ENCODE results near the gene CCL24. TPM values are rescaled to one million over a fixed set of nuclear protein-coding genes. Genes with fewer than 3 reads are reported as not detected.
"Not testable (repeated sequence)": the region's sequence is repeated elsewhere in the genome, so short reads cannot be mapped to it uniquely, and the experiment has no call there.

CCL24 gene
- total RNA-seq, 1 donor from 2014 or later = not detected

GRCh38 chr7:75850235-75850634 lies 36.6 kb upstream of the CCL24 start:
- Mint-ChIP-seq H3K36me3 (ENCODE audit: low read depth) (no peaks in the 10 kb centered on the region), H3K9me3 (peaks cover 2% of the 10 kb centered on the region), H3K4me3 (no peak overlapping the region), H3K4me1 (no peaks in the 10 kb centered on the region), H3K27me3 (ENCODE audit: low read depth) (no peaks in the 10 kb centered on the region), H3K27ac (ENCODE audit: unreplicated experiment) (no peak overlapping the region)
- no peak for DNase-seq (ENCODE audit: low read depth, low spot score)
- TF ChIP-seq, protein P1, sequence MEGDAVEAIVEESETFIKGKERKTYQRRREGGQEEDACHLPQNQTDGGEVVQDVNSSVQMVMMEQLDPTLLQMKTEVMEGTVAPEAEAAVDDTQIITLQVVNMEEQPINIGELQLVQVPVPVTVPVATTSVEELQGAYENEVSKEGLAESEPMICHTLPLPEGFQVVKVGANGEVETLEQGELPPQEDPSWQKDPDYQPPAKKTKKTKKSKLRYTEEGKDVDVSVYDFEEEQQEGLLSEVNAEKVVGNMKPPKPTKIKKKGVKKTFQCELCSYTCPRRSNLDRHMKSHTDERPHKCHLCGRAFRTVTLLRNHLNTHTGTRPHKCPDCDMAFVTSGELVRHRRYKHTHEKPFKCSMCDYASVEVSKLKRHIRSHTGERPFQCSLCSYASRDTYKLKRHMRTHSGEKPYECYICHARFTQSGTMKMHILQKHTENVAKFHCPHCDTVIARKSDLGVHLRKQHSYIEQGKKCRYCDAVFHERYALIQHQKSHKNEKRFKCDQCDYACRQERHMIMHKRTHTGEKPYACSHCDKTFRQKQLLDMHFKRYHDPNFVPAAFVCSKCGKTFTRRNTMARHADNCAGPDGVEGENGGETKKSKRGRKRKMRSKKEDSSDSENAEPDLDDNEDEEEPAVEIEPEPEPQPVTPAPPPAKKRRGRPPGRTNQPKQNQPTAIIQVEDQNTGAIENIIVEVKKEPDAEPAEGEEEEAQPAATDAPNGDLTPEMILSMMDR (conservative IDR thresholded peaks at IDR 0.05) = no peak

GRCh38 chr7:75849573-75849972 lies 36.0 kb upstream of the CCL24 start:
- no peaks in the 10 kb centered on the region for H3K36me3 Mint-ChIP-seq (ENCODE audit: low read depth)
- no peak for DNase-seq (ENCODE audit: low read depth, low spot score)
- no peak overlapping the region for H3K4me3 Mint-ChIP-seq
- H3K27ac Mint-ChIP-seq (ENCODE audit: unreplicated experiment) = no peak overlapping the region
- H3K9me3 Mint-ChIP-seq = peaks cover 2% of the 10 kb centered on the region
- H3K4me1 Mint-ChIP-seq = no peaks in the 10 kb centered on the region
- H3K27me3 Mint-ChIP-seq (ENCODE audit: low read depth) = no peaks in the 10 kb centered on the region
- TF ChIP-seq, protein P1 (conservative IDR thresholded peaks at IDR 0.05) = no peak

DNA sequence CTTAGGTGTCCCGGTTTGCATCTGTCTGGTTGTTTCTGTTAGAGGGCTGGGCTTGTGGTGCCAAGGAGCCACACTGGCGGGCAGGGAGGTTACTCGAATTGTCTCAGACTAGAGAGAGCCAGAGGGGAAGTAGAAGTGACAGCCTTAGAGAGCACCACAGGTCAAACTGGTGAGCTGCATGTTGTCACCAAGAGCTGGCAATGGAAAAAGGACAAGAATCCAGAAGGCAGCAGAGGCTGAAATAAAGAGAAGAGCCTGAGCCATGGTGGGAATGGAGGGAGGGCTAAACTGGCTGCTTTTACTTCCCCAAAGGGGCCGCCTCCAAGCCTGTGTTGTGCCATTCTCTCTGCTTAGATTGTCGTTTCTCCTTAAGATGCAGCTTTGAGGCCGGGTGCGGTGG lies 34.1 kb upstream of the CCL24 start:
- no peak overlapping the region for H3K4me3 Mint-ChIP-seq
- H3K9me3 Mint-ChIP-seq = no peaks in the 10 kb centered on the region
- no peaks in the 10 kb centered on the region for H3K36me3 Mint-ChIP-seq (ENCODE audit: low read depth)
- no peaks in the 10 kb centered on the region for H3K27me3 Mint-ChIP-seq (ENCODE audit: low read depth)
- no peak for DNase-seq (ENCODE audit: low read depth, low spot score)
- peak overlapping the region; percentile 28 for H3K27ac Mint-ChIP-seq (ENCODE audit: unreplicated experiment)
- TF ChIP-seq, protein P1 (conservative IDR thresholded peaks at IDR 0.05) = no peak
- peaks cover 4% of the 10 kb centered on the region for H3K4me1 Mint-ChIP-seq

- not testable (repeated sequence) for H3K36me3 Mint-ChIP-seq (ENCODE audit: low read depth); H3K27ac Mint-ChIP-seq (ENCODE audit: unreplicated experiment); H3K9me3 Mint-ChIP-seq; H3K27me3 Mint-ChIP-seq (ENCODE audit: low read depth); DNase-seq (ENCODE audit: low read depth, low spot score); H3K4me3 Mint-ChIP-seq; H3K4me1 Mint-ChIP-seq
Measured at GRCh38 chr7:75845132-75845531, 31.5 kb upstream of the CCL24 start.

- Mint-ChIP-seq H3K27me3 (ENCODE audit: low read depth) (no peaks in the 10 kb centered on the region), H3K4me3 (no peak overlapping the region), H3K4me1 (peaks cover 9% of the 10 kb centered on the region), H3K36me3 (ENCODE audit: low read depth) (no peaks in the 10 kb centered on the region), H3K27ac (ENCODE audit: unreplicated experiment) (no peak overlapping the region), H3K9me3 (no peaks in the 10 kb centered on the region)
- TF ChIP-seq, protein P1 (conservative IDR thresholded peaks at IDR 0.05) = no peak
- DNase-seq (ENCODE audit: low read depth, low spot score) = no peak
Measured at GRCh38 chr7:75844158-75844557, 30.6 kb upstream of the CCL24 start.

- Mint-ChIP-seq H3K4me3 (no peak overlapping the region), H3K27ac (ENCODE audit: unreplicated experiment) (no peak overlapping the region), H3K9me3 (no peaks in the 10 kb centered on the region), H3K36me3 (ENCODE audit: low read depth) (no peaks in the 10 kb centered on the region), H3K4me1 (peaks cover 9% of the 10 kb centered on the region), H3K27me3 (ENCODE audit: low read depth) (no peaks in the 10 kb centered on the region)
- TF ChIP-seq, protein P1 (conservative IDR thresholded peaks at IDR 0.05) = no peak
- DNase-seq (ENCODE audit: low read depth, low spot score) = no peak
Measured at GRCh38 chr7:75843613-75844116, 30.1 kb upstream of the CCL24 start.
